Naive thymus-derived CD4-positive, alpha-beta T cell (primary cell): ENCODE data around the gene ATP6V1D. TPM values are rescaled to one million over a fixed set of nuclear protein-coding genes. Genes with fewer than 3 reads are reported as not detected.

Experiments used
- ATAC-seq: fragments of 150-1000 bp; cut with Tn5 transposase; 2 replicates; pipeline ENCODE4 v1.10.0; 2021; ENCODE audit warnings: mild to moderate bottlenecking, moderate library complexity
- CTCF ChIA-PET: fragments of 350-600 bp; sonication (Branson Sonifier 250); formaldehyde crosslinking; loops from one replicate; lab custom pipeline; 2021; ENCODE audit warnings: antibody characterized with exemption; lab: Charles Lee
- POLR2A ChIA-PET: fragments of 350-600 bp; sonication (Branson Sonifier 250); formaldehyde crosslinking; loops from one replicate; lab custom pipeline; 2021; ENCODE audit warnings: antibody characterized with exemption, inconsistent platforms; lab: Charles Lee
- DNase-seq, 9 donors: peaks; one replicate each; pipeline versions ENCODE4 v3.0.0 to v3.0.0-alpha.2; 2020 to 2022; ENCODE audit warnings: mixed read lengths in 1 of 9
- H3K27ac ChIP-seq: one replicate; pipeline ENCODE4 v1.7.0; 2013; ENCODE audit warnings: mild to moderate bottlenecking, low read depth, low read length, moderate library complexity
- H3K27me3 ChIP-seq, 2 donors: one replicate each; pipeline ENCODE4 v1.7.0; 2013; ENCODE audit warnings: low read length in 2 of 2, mild to moderate bottlenecking in 2 of 2, moderate library complexity in 2 of 2; ENCODE audit not compliant: control insufficient read depth in 2 of 2, insufficient read depth in 2 of 2
- H3K36me3 ChIP-seq, 3 experiments: 1 replicate in 2 of 3; 2 replicates in 1 of 3; pipeline ENCODE4 v1.7.0; 2013; ENCODE audit warnings: low read length in 3 of 3, mild to moderate bottlenecking in 3 of 3, moderate library complexity in 1 of 3; ENCODE audit not compliant: insufficient read depth in 3 of 3, control insufficient read depth in 2 of 3
- H3K4me1 ChIP-seq, 2 donors: one replicate each; pipeline ENCODE4 v1.7.0; 2013; ENCODE audit warnings: low read length in 2 of 2, mild to moderate bottlenecking in 2 of 2, moderate library complexity in 1 of 2; ENCODE audit not compliant: control insufficient read depth in 2 of 2, insufficient read depth in 2 of 2
- H3K4me3 ChIP-seq: 2 replicates; pipeline ENCODE4 v1.7.0; 2013; ENCODE audit warnings: mild to moderate bottlenecking, low read length
- H3K9me3 ChIP-seq, 3 experiments: 1 replicate in 2 of 3; 2 replicates in 1 of 3; pipeline ENCODE4 v1.7.0; 2013; ENCODE audit warnings: low read length in 3 of 3; ENCODE audit not compliant: control insufficient read depth in 2 of 3
- H3K27ac Mint-ChIP-seq, 9 donors: one replicate each; pipeline ENCODE4 v1.8.0; 2020 to 2022; ENCODE audit warnings: mixed read lengths in 9 of 9, mild to moderate bottlenecking in 8 of 9, moderate library complexity in 5 of 9, inconsistent platforms in 2 of 9
- H3K27me3 Mint-ChIP-seq, 5 donors: one replicate each; pipeline ENCODE4 v1.8.0; 2021 to 2022; ENCODE audit warnings: mixed read lengths in 5 of 5, mild to moderate bottlenecking in 1 of 5
- H3K36me3 Mint-ChIP-seq, 5 donors: one replicate each; pipeline ENCODE4 v1.8.0; 2020 to 2022; ENCODE audit warnings: mixed read lengths in 5 of 5, mild to moderate bottlenecking in 3 of 5, inconsistent platforms in 1 of 5
- H3K4me1 Mint-ChIP-seq, 7 donors: one replicate each; pipeline ENCODE4 v1.8.0; 2020 to 2022; ENCODE audit warnings: mixed read lengths in 7 of 7, mild to moderate bottlenecking in 3 of 7, inconsistent platforms in 1 of 7
- H3K4me3 Mint-ChIP-seq, 10 donors: one replicate each; pipeline ENCODE4 v1.8.0; 2020 to 2022; ENCODE audit warnings: mild to moderate bottlenecking in 10 of 10, mixed read lengths in 10 of 10, moderate library complexity in 6 of 10, inconsistent platforms in 2 of 10
- H3K9me3 Mint-ChIP-seq, 11 donors: one replicate each; pipeline ENCODE4 v1.8.0; 2020 to 2022; ENCODE audit warnings: mixed read lengths in 11 of 11, mild to moderate bottlenecking in 4 of 11, inconsistent platforms in 1 of 11, moderate library complexity in 1 of 11
- intact Hi-C, 2 donors: fragments of 100-400 bp; cut with micrococcal nuclease; formaldehyde crosslinking; loops; one replicate each; pipeline ENCODE4 v1.15.1; 2023
- polyA plus RNA-seq, 2 donors: library from polyadenylated mRNA; unstranded; fragments of 300-500 nt; fragmentation: Illumina TruSeq; gene quantifications; one replicate each; pipeline ENCODE4 v1.2.3, GENCODE V29; 2021
- total RNA-seq, 6 experiments: library from RNA in 5 of 6; stranded (reverse) in 5 of 6; gene quantifications; 1 replicate in 5 of 6; 2 replicates in 1 of 6; pipeline ENCODE4 v1.2.3 and lab custom pipeline; 2021 to 2026

ATP6V1D gene
- total and polyA plus RNA-seq, 7 experiments from 2014 or later, result 28.5 to 45.6 (median 38.3) TPM

DNA sequence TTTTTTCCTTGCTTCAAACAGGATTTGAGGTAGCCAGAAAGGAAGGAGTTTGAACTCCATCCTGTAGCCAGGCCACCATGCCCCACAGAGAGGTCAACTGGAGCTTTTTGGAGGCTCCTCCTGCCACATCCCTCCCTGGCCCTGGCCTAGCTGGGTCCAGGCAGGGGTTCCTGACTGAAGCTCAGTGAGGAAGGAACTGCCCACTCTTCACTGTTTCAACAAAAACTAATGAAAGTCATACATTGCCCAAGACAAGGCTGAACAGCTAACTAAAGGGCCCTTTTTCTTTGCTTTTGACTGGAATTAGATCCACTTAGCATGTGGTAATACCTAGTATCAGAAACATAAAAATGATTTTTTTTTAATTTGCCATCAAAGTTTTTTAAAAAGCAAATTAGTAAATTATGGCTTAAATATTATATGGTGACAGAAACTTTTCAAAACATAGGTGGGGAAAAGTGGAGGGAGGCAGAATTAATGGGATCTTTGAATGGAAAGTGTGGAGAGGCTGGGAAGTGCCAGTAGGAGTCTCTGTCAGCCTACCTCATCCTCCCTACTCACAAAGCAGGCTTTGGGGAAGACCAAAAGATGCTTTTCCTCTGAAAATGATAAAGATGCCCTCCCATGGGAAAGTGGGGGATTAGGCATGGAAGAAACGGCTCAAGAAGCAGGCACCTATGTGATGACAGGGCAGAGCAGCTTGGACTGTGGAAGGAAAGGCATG lies 30.4 kb upstream of the ATP6V1D start:
- no peaks in the 10 kb centered on the region for H3K9me3 Mint-ChIP-seq
- CTCF ChIA-PET, result no interaction called here
- POLR2A ChIA-PET, result no interaction called here
- H3K27ac Mint-ChIP-seq, result peak overlapping the region in 1 of 9 donors; percentile 6
- intact Hi-C loops, result no loop called here
- H3K27me3 Mint-ChIP-seq, result no peaks in the 10 kb centered on the region
- ATAC-seq (no peak), DNase-seq (no peak)
- H3K4me1 Mint-ChIP-seq, result peaks cover 0 to 23% (median 17%) of the 10 kb centered on the region in 7 donors
- H3K36me3 ChIP-seq, result peaks cover 0 to 13% (median 1%) of the 10 kb centered on the region in 3 experiments
- no peak overlapping the region for H3K4me3 Mint-ChIP-seq
- H3K27me3 ChIP-seq, result no peaks in the 10 kb centered on the region
- H3K9me3 ChIP-seq, result no peaks in the 10 kb centered on the region
- no peaks in the 10 kb centered on the region for H3K4me1 ChIP-seq
- H3K4me3 ChIP-seq, result no peak overlapping the region
- H3K27ac ChIP-seq, result no peak overlapping the region
- peaks cover 0 to 27% (median 13%) of the 10 kb centered on the region in 5 donors for H3K36me3 Mint-ChIP-seq

DNA sequence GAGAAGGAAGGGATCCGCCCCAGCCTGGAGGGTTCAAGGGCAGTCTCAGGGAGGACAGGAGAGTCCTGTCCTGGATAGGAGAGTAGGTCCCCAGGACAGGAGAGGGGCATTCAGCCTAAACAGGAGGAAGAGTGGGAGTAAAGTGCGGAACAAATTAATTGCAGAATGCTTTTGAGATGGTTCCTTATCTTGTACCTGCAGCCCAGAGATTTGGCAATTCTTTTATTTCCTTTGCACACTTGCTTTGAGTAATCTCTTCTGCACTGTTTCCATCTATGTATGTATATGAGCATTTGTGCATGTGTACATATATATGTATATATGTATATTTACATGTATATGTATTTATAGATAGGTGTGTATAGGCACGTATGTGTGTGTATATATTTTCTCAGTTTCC lies 29.7 kb upstream of the ATP6V1D start:
- Mint-ChIP-seq H3K27me3 (no peaks in the 10 kb centered on the region), H3K9me3 (no peaks in the 10 kb centered on the region), H3K36me3 (peaks cover 0 to 33% (median 14%) of the 10 kb centered on the region in 5 donors), H3K4me1 (peaks cover 0 to 23% (median 17%) of the 10 kb centered on the region in 7 donors), H3K27ac (peak overlapping the region in 2 of 9 donors; percentile 65 to 66), H3K4me3 (no peak overlapping the region)
- CTCF ChIA-PET, result no interaction called here
- Histone ChIP-seq H3K27me3 (no peaks in the 10 kb centered on the region), H3K27ac (no peak overlapping the region), H3K4me3 (no peak overlapping the region), H3K4me1 (no peaks in the 10 kb centered on the region), H3K9me3 (no peaks in the 10 kb centered on the region), H3K36me3 (peaks cover 0 to 20% (median 8%) of the 10 kb centered on the region in 3 experiments)
- intact Hi-C loops, result no loop called here
- POLR2A ChIA-PET, result no interaction called here
- ATAC-seq, result no peak
- DNase-seq, result no peak

DNA sequence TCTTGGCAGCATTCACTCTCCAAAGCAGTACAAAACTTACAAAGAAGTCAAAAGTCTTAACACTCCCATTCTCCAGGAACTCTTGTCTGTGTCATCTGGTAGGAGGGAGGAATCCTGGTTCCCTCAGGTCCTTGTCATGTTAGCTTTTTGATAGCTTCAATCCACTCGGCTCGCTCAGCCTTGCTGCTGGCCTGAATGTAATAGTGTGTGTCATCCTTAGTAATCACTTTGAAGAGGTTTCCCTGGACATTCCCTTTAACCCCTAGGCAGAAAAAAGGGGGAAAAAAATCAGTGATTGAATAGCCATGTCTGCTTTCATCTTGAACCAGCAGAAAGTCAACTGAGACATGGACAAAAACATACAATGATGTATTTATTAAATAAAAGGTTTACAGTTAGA lies 27.6 kb upstream of the ATP6V1D start:
- DNase-seq, result no peak
- Mint-ChIP-seq H3K4me1 (peaks cover 0 to 22% (median 15%) of the 10 kb centered on the region in 7 donors), H3K9me3 (no peaks in the 10 kb centered on the region), H3K36me3 (peaks cover 0 to 40% (median 23%) of the 10 kb centered on the region in 5 donors), H3K4me3 (no peak overlapping the region), H3K27me3 (no peaks in the 10 kb centered on the region), H3K27ac (peak overlapping the region in 1 of 9 donors; percentile 41)
- ATAC-seq, result no peak
- CTCF ChIA-PET, result interaction anchor here (0.7 kb wide), 1 partner anchor 28 kb away, joined by 6 read pairs; the partner anchor contains the start of gene ATP6V1D
- POLR2A ChIA-PET, result interaction anchor here (0.6 to 0.7 kb wide), 2 partner anchors 62 to 734 kb away, joined by 3 to 5 read pairs; no protein-coding TSS in a partner anchor
- Histone ChIP-seq H3K36me3 (peaks cover 9 to 41% (median 19%) of the 10 kb centered on the region in 3 experiments), H3K27ac (no peak overlapping the region), H3K4me1 (no peaks in the 10 kb centered on the region), H3K9me3 (no peaks in the 10 kb centered on the region), H3K4me3 (no peak overlapping the region), H3K27me3 (no peaks in the 10 kb centered on the region)
- intact Hi-C loops, result no loop called here

DNA sequence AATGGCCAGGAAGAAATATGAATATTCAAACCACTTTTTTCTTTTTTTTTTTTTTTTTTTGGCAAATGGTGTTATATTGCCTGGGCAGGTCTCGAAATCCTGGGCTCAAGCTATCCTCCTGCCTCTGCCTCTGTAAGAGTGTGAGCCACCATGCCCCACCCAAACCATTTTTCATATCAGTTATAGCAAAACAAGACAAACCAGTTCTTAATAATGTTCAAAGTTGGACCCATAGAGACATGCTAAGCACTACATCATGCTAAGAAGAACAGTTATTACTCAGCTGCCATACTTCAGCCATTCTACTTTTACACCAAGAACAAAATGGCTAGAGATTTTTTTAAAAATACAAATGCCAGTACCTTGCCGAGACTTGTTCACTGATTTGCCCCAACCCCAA lies 26.0 kb upstream of the ATP6V1D start:
- CTCF ChIA-PET, result no interaction called here
- no peak for ATAC-seq
- Mint-ChIP-seq H3K9me3 (no peaks in the 10 kb centered on the region), H3K27me3 (no peaks in the 10 kb centered on the region), H3K4me3 (no peak overlapping the region), H3K4me1 (peaks cover 0 to 6% (median under 1%) of the 10 kb centered on the region in 7 donors), H3K36me3 (peaks cover 5 to 46% (median 35%) of the 10 kb centered on the region in 5 donors), H3K27ac (peak overlapping the region in 3 of 9 donors; percentile 25 to 66 (median 44))
- Histone ChIP-seq H3K27ac (no peak overlapping the region), H3K4me3 (no peak overlapping the region), H3K4me1 (no peaks in the 10 kb centered on the region), H3K27me3 (no peaks in the 10 kb centered on the region), H3K9me3 (no peaks in the 10 kb centered on the region), H3K36me3 (peaks cover 20 to 55% (median 34%) of the 10 kb centered on the region in 3 experiments)
- intact Hi-C loops, result no loop called here
- POLR2A ChIA-PET, result interaction anchor here (0.6 kb wide), 1 partner anchor 878 kb away, joined by 4 read pairs; no protein-coding TSS in a partner anchor
- no peak for DNase-seq

DNA sequence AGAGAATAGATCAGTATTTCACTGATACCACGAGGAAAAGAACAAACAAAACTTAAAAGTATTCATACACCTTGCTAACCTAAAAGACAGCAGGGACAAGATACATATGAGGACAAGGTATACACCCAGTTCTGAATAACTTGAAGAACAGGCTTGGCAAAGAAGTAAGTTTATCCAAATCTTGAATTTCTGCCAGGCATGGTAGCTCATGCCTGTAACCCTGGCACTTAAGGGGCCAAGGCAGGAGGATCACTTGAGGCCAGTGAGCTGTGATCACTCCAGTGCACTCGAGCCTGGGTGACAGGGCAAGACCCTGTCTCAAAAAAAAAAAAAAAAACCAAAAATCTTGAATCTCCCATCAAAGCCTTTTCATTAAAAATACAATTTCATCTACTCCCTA lies 25.5 kb upstream of the ATP6V1D start:
- Histone ChIP-seq H3K36me3 (peaks cover 24 to 59% (median 39%) of the 10 kb centered on the region in 3 experiments), H3K4me3 (no peak overlapping the region), H3K4me1 (no peaks in the 10 kb centered on the region), H3K27me3 (no peaks in the 10 kb centered on the region), H3K27ac (no peak overlapping the region), H3K9me3 (no peaks in the 10 kb centered on the region)
- Mint-ChIP-seq H3K4me3 (no peak overlapping the region), H3K27me3 (no peaks in the 10 kb centered on the region), H3K36me3 (peaks cover 5 to 47% (median 35%) of the 10 kb centered on the region in 5 donors), H3K4me1 (peaks cover 0 to 2% (median 0%) of the 10 kb centered on the region in 7 donors), H3K27ac (peak overlapping the region in 2 of 9 donors; percentile 25 to 44), H3K9me3 (no peaks in the 10 kb centered on the region)
- intact Hi-C loops, result no loop called here
- ATAC-seq (no peak), DNase-seq (no peak)
- ChIA-PET CTCF (no interaction called here), POLR2A (interaction anchor here (0.6 kb wide), 1 partner anchor 877 kb away, joined by 4 read pairs; no protein-coding TSS in a partner anchor)

DNA sequence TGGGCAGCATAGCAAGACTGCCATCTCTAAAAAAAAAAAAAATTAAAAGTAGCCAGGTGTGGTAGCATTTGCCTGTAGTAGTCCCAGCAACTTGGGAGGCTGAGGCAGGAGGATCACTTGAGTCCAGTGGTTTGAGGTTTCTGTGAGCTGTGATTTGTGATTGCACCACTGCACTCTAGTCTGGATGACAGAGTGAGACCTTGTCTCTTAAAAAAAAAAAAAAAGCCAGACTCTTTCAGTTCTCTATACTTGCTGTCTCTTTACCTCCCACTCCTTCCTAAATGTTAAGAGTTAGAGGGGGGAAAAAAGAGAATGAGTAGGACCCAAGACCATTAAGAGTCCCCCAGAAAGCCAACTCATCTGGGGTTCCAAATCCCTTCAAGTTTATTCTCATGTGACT lies 18.3 kb upstream of the ATP6V1D start:
- no peaks in the 10 kb centered on the region for H3K27me3 ChIP-seq
- no peaks in the 10 kb centered on the region for H3K9me3 ChIP-seq
- peaks cover 0 to 1% (median 0%) of the 10 kb centered on the region in 11 donors for H3K9me3 Mint-ChIP-seq
- H3K4me3 ChIP-seq, result no peak overlapping the region
- no peak for DNase-seq
- ChIA-PET CTCF (interaction anchor here (1.1 to 1.2 kb wide), 2 partner anchors 18 to 194 kb away, joined by 3 to 6 read pairs; partner anchors contain the start of gene ATP6V1D), POLR2A (no interaction called here)
- peaks cover 13 to 64% (median 40%) of the 10 kb centered on the region in 5 donors for H3K36me3 Mint-ChIP-seq
- no peaks in the 10 kb centered on the region for H3K4me1 ChIP-seq
- ATAC-seq, result no peak
- H3K36me3 ChIP-seq, result peaks cover 30 to 84% (median 54%) of the 10 kb centered on the region in 3 experiments
- no peak overlapping the region for H3K27ac ChIP-seq
- peaks cover 5 to 21% (median 12%) of the 10 kb centered on the region in 7 donors for H3K4me1 Mint-ChIP-seq
- H3K4me3 Mint-ChIP-seq, result no peak overlapping the region
- no peaks in the 10 kb centered on the region for H3K27me3 Mint-ChIP-seq
- intact Hi-C loops, result no loop called here
- peak overlapping the region in 1 of 9 donors; percentile 43 for H3K27ac Mint-ChIP-seq
